ENCODE measurements around the gene RNF113B.

Gene RNF113B

GRCh38 chr13:98176777-98177608 is at the start of gene RNF113B:
TSS of gene RNF113B (minus strand) at chr13:98177269. CDS start at chr13:98177236, 33 bp downstream.
- H3K4me3 ChIP-seq (ENCODE audit: low read depth, low read length), result no peak within 1 kb of the TSS
- no peak for DNase-seq (ENCODE audit: low read depth)
- TF ChIP-seq CTCF (IDR thresholded peaks at IDR 0.05; ENCODE audit: low read depth, low read length) (no peak), MAX (IDR thresholded peaks at IDR 0.05; ENCODE audit: low read depth, low read length) (no peak), MYC (IDR thresholded peaks at IDR 0.05; ENCODE audit: low read depth, low read length) (no peak), POLR2A (IDR thresholded peaks at IDR 0.05; ENCODE audit: extremely low read depth, insufficient read length) (no peak)

GRCh38 chr13:98226496-98226895 is 49.4 kb upstream of the RNF113B start:
- TF ChIP-seq MAX (IDR thresholded peaks at IDR 0.05; ENCODE audit: low read depth, low read length) (no peak), POLR2A (IDR thresholded peaks at IDR 0.05; ENCODE audit: extremely low read depth, insufficient read length) (no peak), CTCF (IDR thresholded peaks at IDR 0.05; ENCODE audit: low read depth, low read length) (no peak), MYC (IDR thresholded peaks at IDR 0.05; ENCODE audit: low read depth, low read length) (no peak)
- no peak for DNase-seq (ENCODE audit: low read depth)

GRCh38 chr13:98225036-98225940 is 48.2 kb upstream of the RNF113B start:
- no peak overlapping the region for H3K4me3 ChIP-seq (ENCODE audit: low read depth, low read length)
- DNase-seq (ENCODE audit: low read depth), result no peak
- TF ChIP-seq MAX (IDR thresholded peaks at IDR 0.05; ENCODE audit: low read depth, low read length), result no peak
- TF ChIP-seq POLR2A (IDR thresholded peaks at IDR 0.05; ENCODE audit: extremely low read depth, insufficient read length), result no peak
- no peak for TF ChIP-seq CTCF (IDR thresholded peaks at IDR 0.05; ENCODE audit: low read depth, low read length)
- TF ChIP-seq MYC (IDR thresholded peaks at IDR 0.05; ENCODE audit: low read depth, low read length), result no peak

More at GRCh38 chr13:98226496-98226895, 49.4 kb upstream of the RNF113B start:
- H3K4me3 ChIP-seq (ENCODE audit: low read depth, low read length), result no peak overlapping the region

GRCh38 chr13:98224557-98224956 is 47.5 kb upstream of the RNF113B start:
- H3K4me3 ChIP-seq (ENCODE audit: low read depth, low read length), result no peak overlapping the region
- no peak for DNase-seq (ENCODE audit: low read depth)
- TF ChIP-seq MYC (IDR thresholded peaks at IDR 0.05; ENCODE audit: low read depth, low read length), result no peak
- TF ChIP-seq CTCF (IDR thresholded peaks at IDR 0.05; ENCODE audit: low read depth, low read length), result no peak
- TF ChIP-seq POLR2A (IDR thresholded peaks at IDR 0.05; ENCODE audit: extremely low read depth, insufficient read length), result no peak
- no peak for TF ChIP-seq MAX (IDR thresholded peaks at IDR 0.05; ENCODE audit: low read depth, low read length)

GRCh38 chr13:98223741-98224140 is 46.7 kb upstream of the RNF113B start:
- no peak for TF ChIP-seq CTCF (IDR thresholded peaks at IDR 0.05; ENCODE audit: low read depth, low read length)
- no peak for TF ChIP-seq POLR2A (IDR thresholded peaks at IDR 0.05; ENCODE audit: extremely low read depth, insufficient read length)
- no peak for TF ChIP-seq MAX (IDR thresholded peaks at IDR 0.05; ENCODE audit: low read depth, low read length)
- no peak for TF ChIP-seq MYC (IDR thresholded peaks at IDR 0.05; ENCODE audit: low read depth, low read length)
- DNase-seq (ENCODE audit: low read depth), result no peak
- no peak overlapping the region for H3K4me3 ChIP-seq (ENCODE audit: low read depth, low read length)
